ENCODE measurements around the gene USP13.

Gene USP13

GRCh38 chr3:179700716-179701115, 47.9 kb downstream of the USP13 start:
- DNase-seq = no peak

- DNase-seq = no peak
Observed at GRCh38 chr3:179701176-179701827, 48.5 kb downstream of the USP13 start.

GRCh38 chr3:179702271-179702947, 49.6 kb downstream of the USP13 start:
- DNase-seq = no peak

GRCh38 chr3:179703816-179704215, 51.0 kb downstream of the USP13 start:
- no peak for DNase-seq

GRCh38 chr3:179706233-179706632, 53.4 kb downstream of the USP13 start:
- DNase-seq = peak; percentile 10

GRCh38 chr3:179710079-179710478, 57.2 kb downstream of the USP13 start:
- no peak for DNase-seq

GRCh38 chr3:179713643-179714090, 60.8 kb downstream of the USP13 start:
- peak; percentile 85 for DNase-seq

GRCh38 chr3:179715582-179715981, 62.7 kb downstream of the USP13 start:
- DNase-seq = no peak

- peak; percentile 13 for DNase-seq
Observed at GRCh38 chr3:179716226-179716625, 63.4 kb downstream of the USP13 start.

GRCh38 chr3:179716811-179717210, 64.0 kb downstream of the USP13 start:
- DNase-seq = peak; percentile 85

GRCh38 chr3:179717219-179717618, 64.4 kb downstream of the USP13 start:
- no peak for DNase-seq

GRCh38 chr3:179719048-179719734, 66.4 kb downstream of the USP13 start:
- DNase-seq = no peak

- DNase-seq = no peak
Observed at GRCh38 chr3:179720196-179720595, 67.4 kb downstream of the USP13 start.

- no peak for DNase-seq
Observed at GRCh38 chr3:179723617-179724016, 70.8 kb downstream of the USP13 start.

GRCh38 chr3:179726075-179726699, 73.3 kb downstream of the USP13 start:
- DNase-seq = no peak

GRCh38 chr3:179729086-179729485, 76.2 kb downstream of the USP13 start:
- DNase-seq = no peak

- DNase-seq = no peak
Observed at GRCh38 chr3:179729981-179730380, 77.1 kb downstream of the USP13 start.

GRCh38 chr3:179730506-179730905, 77.7 kb downstream of the USP13 start:
- no peak for DNase-seq

- DNase-seq = no peak
Observed at GRCh38 chr3:179731544-179731943, 78.7 kb downstream of the USP13 start.

GRCh38 chr3:179732661-179733348, 80.0 kb downstream of the USP13 start:
- no peak for DNase-seq

- no peak for DNase-seq
Observed at GRCh38 chr3:179733797-179734196, 81.0 kb downstream of the USP13 start.

GRCh38 chr3:179734497-179735281, 81.8 kb downstream of the USP13 start:
- DNase-seq = no peak
